ENCODE results near the gene PAPSS1. TPM values are rescaled to one million over a fixed set of nuclear protein-coding genes. Genes with fewer than 3 reads are reported as not detected.

Gene PAPSS1
- total RNA-seq, 1 experiment from 2014 or later, result 83.6 TPM

DNA sequence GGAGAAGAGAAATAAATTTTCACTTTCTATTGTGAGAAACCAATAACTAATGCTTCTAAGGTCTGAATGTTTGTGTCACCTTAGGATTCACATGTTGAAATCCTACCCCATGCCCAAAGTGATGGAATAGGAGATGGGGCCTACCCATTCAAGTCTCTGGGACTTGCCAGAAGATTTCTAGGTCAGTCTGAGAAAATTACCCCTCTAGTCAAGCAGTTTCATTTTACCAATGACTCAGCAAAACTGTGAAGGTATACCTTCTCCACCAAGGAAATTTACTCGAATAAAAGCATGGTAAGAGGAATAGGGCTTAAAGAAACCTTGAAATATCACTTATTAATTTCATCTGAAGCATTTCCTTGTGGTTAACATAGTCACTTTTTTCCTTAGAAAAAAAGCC, 23.5 kb upstream of the PAPSS1 start:
- Mint-ChIP-seq H3K4me3 (no peak overlapping the region), H3K4me1 (peaks cover 9 to 11% of the 10 kb centered on the region in 2 experiments), H3K27ac (no peak overlapping the region), H3K27me3 (ENCODE audit: low read depth) (0 out of 2 replicates have a peak, but pooled peaks cover 2% of the 10 kb centered on the region), H3K36me3 (ENCODE audit: insufficient read depth in 1 of 3, low read depth in 3 of 3) (peaks cover 0 to 16% (median 2%) of the 10 kb centered on the region in 3 experiments; a peak in 4 of 7 replicates), H3K9me3 (peaks cover 5 to 13% of the 10 kb centered on the region in 2 experiments; a peak in 4 of 5 replicates)
- no peaks in the 10 kb centered on the region for H3K79me1 ChIP-seq (ENCODE audit: insufficient read depth, low read depth, low read length, poor library complexity, severe bottlenecking)
- no peak overlapping the region for H3K56ac ChIP-seq (ENCODE audit: insufficient read length, low read depth, low read length)
- H3K14ac ChIP-seq (ENCODE audit: insufficient read depth, low read length), result no peak overlapping the region
- H3T11ph ChIP-seq (ENCODE audit: low read length), result no peak overlapping the region
- H2BK12ac ChIP-seq (ENCODE audit: insufficient read length, low read depth, low read length), result no peak overlapping the region
- no peaks in the 10 kb centered on the region for H4K20me1 ChIP-seq (ENCODE audit: control insufficient read depth, insufficient read depth, insufficient read length)
- no peak overlapping the region for H4K8ac ChIP-seq (replicated peaks; ENCODE audit: insufficient read length, low read depth, low read length)
- H2BK20ac ChIP-seq (ENCODE audit: low read depth, low read length, poor library complexity, severe bottlenecking), result no peak overlapping the region
- no peaks in the 10 kb centered on the region for H3K9me3 ChIP-seq (ENCODE audit: control insufficient read depth, low read depth, low read length)
- H3K18ac ChIP-seq (ENCODE audit: insufficient read length, low read depth, low read length), result no peak overlapping the region
- no peaks in the 10 kb centered on the region for H3K23me2 ChIP-seq (ENCODE audit: insufficient read length, low read depth, low read length, poor library complexity, severe bottlenecking)
- H3K9ac ChIP-seq (ENCODE audit: extremely low read depth, insufficient read length, low read length), result no peak overlapping the region
- no peak overlapping the region for H4K91ac ChIP-seq (ENCODE audit: insufficient read length, low read depth, low read length)
- H3K4ac ChIP-seq (ENCODE audit: low read depth, low read length), result no peak overlapping the region
- H2AFZ ChIP-seq (ENCODE audit: low read length), result no peak overlapping the region
- no peak overlapping the region for H3K27ac ChIP-seq (ENCODE audit: insufficient read length, low read depth, low read length)
- TF ChIP-seq CTCF (conservative IDR thresholded peaks at IDR 0.05), result no peak
- WGBS (ENCODE audit: extremely low coverage, insufficient read length, low lambda C conversion rate), result no CpG with 5 or more reads among the region's 1 CpG
- no peak overlapping the region for H2AK5ac ChIP-seq (ENCODE audit: insufficient read length, low read length)
- H3K4me1 ChIP-seq (ENCODE audit: insufficient read depth, low read length), result peaks cover 6% of the 10 kb centered on the region; the same call in 1 of the 2 replicates
- no peak for DNase-seq
- H3K79me2 ChIP-seq (ENCODE audit: insufficient read depth, low read length), result no peaks in the 10 kb centered on the region
- H2BK15ac ChIP-seq (ENCODE audit: low read depth, low read length), result no peak overlapping the region
- no peak overlapping the region for H2BK120ac ChIP-seq (ENCODE audit: low read depth, low read length, poor library complexity, severe bottlenecking)
- no peak overlapping the region for H3K4me2 ChIP-seq (ENCODE audit: insufficient read depth, insufficient read length, low read length)
- no peak overlapping the region for H4K5ac ChIP-seq (ENCODE audit: insufficient read length, low read depth, low read length)
- H3K27me3 ChIP-seq (ENCODE audit: insufficient read depth, low read length), result no peaks in the 10 kb centered on the region
- no peak overlapping the region for H3K23ac ChIP-seq (ENCODE audit: insufficient read length, low read depth, low read length)
- no peak overlapping the region for H2BK5ac ChIP-seq (ENCODE audit: insufficient read length, low read length)

All from H9 (cell line).